Esophagus squamous epithelium (tissue), 5 donors: ENCODE data around the gene ANTXR2. TPM values are rescaled to one million over a fixed set of nuclear protein-coding genes. Genes with fewer than 3 reads are reported as not detected.

ENCODE experiments used
- DNase-seq: peaks from one replicate; lab custom pipeline; 2025; lab: John Stamatoyannopoulos, UW
- H3K27ac ChIP-seq, 4 donors: fragments of 200-600 bp; sonication (generic); one replicate each; pipeline ENCODE4 v1.5.1; 2016 to 2019; ENCODE audit warnings: mild to moderate bottlenecking in 1 of 4
- H3K27me3 ChIP-seq, 4 donors: fragments of 200-600 bp; sonication (generic); 1 replicate in 3 of 4; 2 replicates in 1 of 4; pipeline versions ENCODE4 v1.5.1 to v1.6.0; 2017 to 2021; ENCODE audit warnings: antibody characterized with exemption in 1 of 4
- H3K36me3 ChIP-seq, 3 donors: fragments of 200-600 bp; sonication (generic); one replicate each; pipeline ENCODE4 v1.5.1; 2016 to 2019
- H3K4me1 ChIP-seq, 3 donors: fragments of 200-600 bp; sonication (generic); one replicate each; pipeline ENCODE4 v1.5.1; 2017 to 2019
- H3K4me3 ChIP-seq, 4 donors: fragments of 200-600 bp; sonication (generic); 1 replicate in 3 of 4; 2 replicates in 1 of 4; pipeline ENCODE4 v1.5.1; 2016 to 2019; ENCODE audit warnings: mild to moderate bottlenecking in 2 of 4, moderate library complexity in 1 of 4
- H3K9me3 ChIP-seq, 3 donors: fragments of 200-600 bp; sonication (generic); one replicate each; pipeline ENCODE4 v1.5.1; 2016 to 2019
- CTCF ChIP-seq, 6 experiments: fragments of 450-650 bp in 4 of 6; fragments of 200-600 bp in 2 of 6; sonication (generic) in 2 of 6; IDR thresholded peaks; one replicate each; pipeline ENCODE4 v1.5.1; 2016 to 2019; ENCODE audit warnings: antibody characterized with exemption in 6 of 6, mild to moderate bottlenecking in 4 of 6, moderate library complexity in 4 of 6
- POLR2A ChIP-seq, 4 donors: fragments of 450-650 bp; IDR thresholded peaks; one replicate each; pipeline ENCODE4 v1.6.1; 2017; ENCODE audit warnings: antibody characterized with exemption in 4 of 4, mild to moderate bottlenecking in 4 of 4, moderate library complexity in 3 of 4
- WGBS, 2 donors: methylation state at CpG; one replicate each; pipeline ENCODE4 v1.1.5; 2018; 5-methylcytosine and 5-hydroxymethylcytosine counted together
- intact Hi-C: fragments of 100-400 bp; cut with DNase I; formaldehyde crosslinking; loops from one replicate; pipeline ENCODE4 v1.15.0; 2022
- total RNA-seq, 4 donors: library from RNA; depleted of rRNA; stranded (reverse); fragments of >200 nt; gene quantifications; one replicate each; pipeline ENCODE4 v1.1.0, GENCODE V29; 2016
- donor health status: DM: yes; HTN: yes; CAD: no.

ANTXR2 gene
- total RNA-seq, 4 donors from 2014 or later, result 1.6 to 60.3 (median 21.5) TPM

- 77 to 85% methylated on average over 1 of the region's 1 CpG for WGBS, 2 donors
Measured at GRCh38 chr4:79886557-79886956, 186.5 kb downstream of the ANTXR2 start.

GRCh38 chr4:79886021-79886420 is 187.0 kb downstream of the ANTXR2 start:
- Histone ChIP-seq H3K27ac (no peak overlapping the region), H3K4me1 (no peaks in the 10 kb centered on the region), H3K36me3 (no peaks in the 10 kb centered on the region), H3K9me3 (no peaks in the 10 kb centered on the region), H3K27me3 (no peaks in the 10 kb centered on the region), H3K4me3 (no peak overlapping the region)
- TF ChIP-seq POLR2A (IDR thresholded peaks at IDR 0.05), result no peak
- TF ChIP-seq CTCF (IDR thresholded peaks at IDR 0.05), result no peak
- intact Hi-C loops, result no loop called here
- no peak for DNase-seq
- WGBS, 2 donors, result 67 to 80% methylated on average over 5 of the region's 5 CpGs

More at GRCh38 chr4:79886557-79886956, 186.5 kb downstream of the ANTXR2 start:
- intact Hi-C loops, result no loop called here
- TF ChIP-seq POLR2A (IDR thresholded peaks at IDR 0.05) (no peak), CTCF (IDR thresholded peaks at IDR 0.05) (no peak)
- Histone ChIP-seq H3K9me3 (no peaks in the 10 kb centered on the region), H3K36me3 (no peaks in the 10 kb centered on the region), H3K4me3 (no peak overlapping the region), H3K27me3 (no peaks in the 10 kb centered on the region), H3K27ac (no peak overlapping the region), H3K4me1 (no peaks in the 10 kb centered on the region)
- DNase-seq, result no peak

- intact Hi-C loops, result no loop called here
- WGBS, 2 donors, result 70 to 100% methylated on average over 1 of the region's 1 CpG
Measured at GRCh38 chr4:79883290-79883689, 189.7 kb downstream of the ANTXR2 start.

GRCh38 chr4:79882806-79883205 is 190.2 kb downstream of the ANTXR2 start:
- Histone ChIP-seq H3K9me3 (no peaks in the 10 kb centered on the region), H3K27me3 (no peaks in the 10 kb centered on the region), H3K36me3 (no peaks in the 10 kb centered on the region), H3K4me3 (no peak overlapping the region), H3K27ac (no peak overlapping the region), H3K4me1 (no peaks in the 10 kb centered on the region)
- 48 to 52% methylated on average over 1 of the region's 1 CpG for WGBS, 2 donors
- DNase-seq, result no peak
- TF ChIP-seq CTCF (IDR thresholded peaks at IDR 0.05) (no peak), POLR2A (IDR thresholded peaks at IDR 0.05) (no peak)
- intact Hi-C loops, result no loop called here

More at GRCh38 chr4:79883290-79883689, 189.7 kb downstream of the ANTXR2 start:
- Histone ChIP-seq H3K27ac (no peak overlapping the region), H3K4me1 (no peaks in the 10 kb centered on the region), H3K36me3 (no peaks in the 10 kb centered on the region), H3K4me3 (no peak overlapping the region), H3K9me3 (no peaks in the 10 kb centered on the region), H3K27me3 (no peaks in the 10 kb centered on the region)
- DNase-seq, result no peak
- TF ChIP-seq CTCF (IDR thresholded peaks at IDR 0.05) (no peak), POLR2A (IDR thresholded peaks at IDR 0.05) (no peak)

- DNase-seq, result no peak
- TF ChIP-seq CTCF (IDR thresholded peaks at IDR 0.05) (no peak), POLR2A (IDR thresholded peaks at IDR 0.05) (no peak)
- Histone ChIP-seq H3K4me3 (no peak overlapping the region), H3K9me3 (no peaks in the 10 kb centered on the region), H3K27me3 (no peaks in the 10 kb centered on the region), H3K27ac (no peak overlapping the region), H3K36me3 (no peaks in the 10 kb centered on the region), H3K4me1 (no peaks in the 10 kb centered on the region)
- intact Hi-C loops, result no loop called here
Measured at GRCh38 chr4:79881407-79881806, 191.6 kb downstream of the ANTXR2 start.
